Measurements from ENCODE around the gene SCN1A. TPM values are rescaled to one million over a fixed set of nuclear protein-coding genes. Genes with fewer than 3 reads are reported as not detected.

SCN1A gene
- polyA plus RNA-seq, 1 of the 3 experiments (the other 2 are of a cell fraction), result not detected

DNA sequence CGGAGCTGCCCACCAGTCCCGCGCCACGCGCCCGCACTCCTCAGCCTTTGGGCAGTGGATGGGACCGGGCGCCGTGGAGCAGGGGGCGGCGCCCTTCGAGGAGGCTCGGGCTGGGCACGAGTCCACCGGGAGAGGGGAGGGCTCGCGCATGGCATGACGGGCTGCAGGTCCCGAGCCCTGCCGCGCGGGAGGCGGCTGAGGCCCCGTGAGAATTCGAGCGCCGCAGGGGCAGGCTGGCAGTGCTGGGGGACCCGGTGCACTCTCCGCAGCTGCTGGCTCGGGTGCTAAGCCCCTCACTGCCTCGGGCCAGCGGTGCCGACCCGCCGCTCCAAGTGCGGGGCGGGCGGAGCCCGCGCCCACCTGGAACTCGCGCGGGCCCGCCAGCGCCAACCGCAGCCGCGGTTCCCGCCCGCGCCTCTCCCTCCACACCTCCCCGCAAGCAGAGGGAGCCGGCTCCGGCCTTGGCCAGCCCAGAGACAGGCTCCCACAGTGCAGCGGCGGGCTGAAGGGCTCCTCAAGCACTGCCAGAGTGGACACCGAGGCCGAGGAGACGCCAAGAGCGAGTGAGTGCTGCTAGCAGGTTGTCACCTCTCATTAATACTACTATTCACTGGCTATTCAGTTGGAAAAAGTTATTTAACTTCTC lies 170.7 kb downstream of the SCN1A start:
- H3K9me2 ChIP-seq, result no peaks in the 10 kb centered on the region
- H3K27me3 ChIP-seq (ENCODE audit: insufficient read depth), result no peaks in the 10 kb centered on the region
- H3F3A ChIP-seq (replicated peaks; ENCODE audit: insufficient read depth), result no peaks in the 10 kb centered on the region
- POLR2A ChIA-PET, result no interaction called here
- H2AFZ ChIP-seq (ENCODE audit: low read depth), result no peak overlapping the region
- DNase-seq, result no peak
- peaks cover 12% of the 10 kb centered on the region for H3K79me2 ChIP-seq (ENCODE audit: insufficient read depth)
- TF ChIP-seq POLR2AphosphoS5 (IDR thresholded peaks at IDR 0.05; ENCODE audit: low read depth, low read length) (no peak), EP300 (IDR thresholded peaks at IDR 0.05; ENCODE audit: borderline replicate concordance in 1 of 2, low read depth in 1 of 2, low read length in 1 of 2) (no peak), NFIC (IDR thresholded peaks at IDR 0.05; ENCODE audit: borderline replicate concordance) (no peak), RXRA (IDR thresholded peaks at IDR 0.05; ENCODE audit: borderline replicate concordance, low read depth) (no peak), GATA2 (CRISPR knock-in tag; IDR thresholded peaks at IDR 0.05) (no peak), MXI1 (IDR thresholded peaks at IDR 0.05; ENCODE audit: low read depth, low read length) (no peak), NRF1 (IDR thresholded peaks at IDR 0.05; ENCODE audit: low read depth, low read length) (no peak), CHD2 (IDR thresholded peaks at IDR 0.05; ENCODE audit: low read length, partially characterized antibody) (no peak), MAX (IDR thresholded peaks at IDR 0.05; ENCODE audit: low read depth) (no peak), GABPA (IDR thresholded peaks at IDR 0.05; ENCODE audit: low read depth) (no peak)
- TF ChIP-seq, protein P1, sequence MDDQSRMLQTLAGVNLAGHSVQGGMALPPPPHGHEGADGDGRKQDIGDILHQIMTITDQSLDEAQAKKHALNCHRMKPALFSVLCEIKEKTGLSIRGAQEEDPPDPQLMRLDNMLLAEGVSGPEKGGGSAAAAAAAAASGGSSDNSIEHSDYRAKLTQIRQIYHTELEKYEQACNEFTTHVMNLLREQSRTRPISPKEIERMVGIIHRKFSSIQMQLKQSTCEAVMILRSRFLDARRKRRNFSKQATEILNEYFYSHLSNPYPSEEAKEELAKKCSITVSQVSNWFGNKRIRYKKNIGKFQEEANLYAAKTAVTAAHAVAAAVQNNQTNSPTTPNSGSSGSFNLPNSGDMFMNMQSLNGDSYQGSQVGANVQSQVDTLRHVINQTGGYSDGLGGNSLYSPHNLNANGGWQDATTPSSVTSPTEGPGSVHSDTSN (IDR thresholded peaks at IDR 0.05), result no peak
- TF ChIP-seq, protein P2, sequence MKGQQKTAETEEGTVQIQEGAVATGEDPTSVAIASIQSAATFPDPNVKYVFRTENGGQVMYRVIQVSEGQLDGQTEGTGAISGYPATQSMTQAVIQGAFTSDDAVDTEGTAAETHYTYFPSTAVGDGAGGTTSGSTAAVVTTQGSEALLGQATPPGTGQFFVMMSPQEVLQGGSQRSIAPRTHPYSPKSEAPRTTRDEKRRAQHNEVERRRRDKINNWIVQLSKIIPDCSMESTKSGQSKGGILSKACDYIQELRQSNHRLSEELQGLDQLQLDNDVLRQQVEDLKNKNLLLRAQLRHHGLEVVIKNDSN (IDR thresholded peaks at IDR 0.05; ENCODE audit: borderline replicate concordance, low read depth), result no peak
- TF ChIP-seq, protein P3, sequence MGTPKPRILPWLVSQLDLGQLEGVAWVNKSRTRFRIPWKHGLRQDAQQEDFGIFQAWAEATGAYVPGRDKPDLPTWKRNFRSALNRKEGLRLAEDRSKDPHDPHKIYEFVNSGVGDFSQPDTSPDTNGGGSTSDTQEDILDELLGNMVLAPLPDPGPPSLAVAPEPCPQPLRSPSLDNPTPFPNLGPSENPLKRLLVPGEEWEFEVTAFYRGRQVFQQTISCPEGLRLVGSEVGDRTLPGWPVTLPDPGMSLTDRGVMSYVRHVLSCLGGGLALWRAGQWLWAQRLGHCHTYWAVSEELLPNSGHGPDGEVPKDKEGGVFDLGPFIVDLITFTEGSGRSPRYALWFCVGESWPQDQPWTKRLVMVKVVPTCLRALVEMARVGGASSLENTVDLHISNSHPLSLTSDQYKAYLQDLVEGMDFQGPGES (IDR thresholded peaks at IDR 0.05; ENCODE audit: low read depth, low read length), result no peak
- CTCF ChIA-PET, result interaction anchor here (1.2 to 5.3 kb wide), 2 partner anchors 100 to 171 kb away, joined by 3 to 44 read pairs; partner anchors contain the start of gene SCN1A
- H3K36me3 ChIP-seq (replicated peaks in 1 of 2; ENCODE audit: control insufficient read depth in 1 of 2, insufficient read depth in 2 of 2, low read length in 1 of 2), result no peaks in the 10 kb centered on the region
- no peak overlapping the region for H3K9ac ChIP-seq
- H3K27ac ChIP-seq (ENCODE audit: low read depth in 2 of 2, low read length in 1 of 2), result no peak overlapping the region
- no peaks in the 10 kb centered on the region for H4K20me1 ChIP-seq (ENCODE audit: insufficient read depth)
- WGBS (ENCODE audit: low lambda C conversion rate), result 96% methylated on average over 45 of the region's 60 CpGs
- no peak overlapping the region for H3K4me2 ChIP-seq
- no peaks in the 10 kb centered on the region for H3K9me3 ChIP-seq
- no peak overlapping the region for H3K4me3 ChIP-seq (ENCODE audit: low read depth in 2 of 2, low read length in 1 of 2)
- peaks cover 0 to 5% of the 10 kb centered on the region in 2 experiments; a peak in 2 of 4 replicates for H3K4me1 ChIP-seq (ENCODE audit: control insufficient read depth in 1 of 2, insufficient read depth in 2 of 2, low read depth in 1 of 2, low read length in 1 of 2)

Data from SK-N-SH (cell line).